ENCODE measurements around the gene LGALS8.
"Not testable (repeated sequence)": the region's sequence is repeated elsewhere in the genome, so short reads cannot be mapped to it uniquely, and the experiment has no call there.

The LGALS8 gene

DNA sequence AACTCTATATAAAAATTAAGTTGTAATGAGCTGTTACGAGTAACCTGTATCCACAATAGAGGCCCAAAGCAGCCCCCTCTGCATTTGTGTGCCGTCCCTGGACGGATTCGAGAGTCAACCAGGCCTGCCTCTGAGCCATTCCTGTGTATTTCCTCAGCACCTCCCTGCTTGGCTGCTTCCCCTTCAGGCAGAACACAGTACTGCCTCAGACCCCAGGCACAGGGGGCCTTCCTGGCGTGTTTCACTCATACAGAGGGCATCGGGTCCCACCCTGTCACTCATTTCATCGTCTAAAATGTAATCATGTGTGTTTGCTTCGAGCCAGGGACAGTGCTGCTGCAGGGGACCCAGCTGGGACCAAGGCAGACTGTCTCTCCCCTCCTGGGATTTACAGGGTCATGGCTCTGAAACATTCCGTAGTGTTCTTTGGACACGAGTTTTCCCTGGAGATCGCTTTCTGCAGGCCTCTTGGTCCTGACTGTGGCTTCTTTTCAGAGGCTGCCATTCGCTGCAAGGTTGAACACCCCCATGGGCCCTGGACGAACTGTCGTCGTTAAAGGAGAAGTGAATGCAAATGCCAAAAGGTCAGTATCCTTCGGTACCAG is 19.4 kb downstream of the LGALS8 start:
- no peak for DNase-seq

DNA sequence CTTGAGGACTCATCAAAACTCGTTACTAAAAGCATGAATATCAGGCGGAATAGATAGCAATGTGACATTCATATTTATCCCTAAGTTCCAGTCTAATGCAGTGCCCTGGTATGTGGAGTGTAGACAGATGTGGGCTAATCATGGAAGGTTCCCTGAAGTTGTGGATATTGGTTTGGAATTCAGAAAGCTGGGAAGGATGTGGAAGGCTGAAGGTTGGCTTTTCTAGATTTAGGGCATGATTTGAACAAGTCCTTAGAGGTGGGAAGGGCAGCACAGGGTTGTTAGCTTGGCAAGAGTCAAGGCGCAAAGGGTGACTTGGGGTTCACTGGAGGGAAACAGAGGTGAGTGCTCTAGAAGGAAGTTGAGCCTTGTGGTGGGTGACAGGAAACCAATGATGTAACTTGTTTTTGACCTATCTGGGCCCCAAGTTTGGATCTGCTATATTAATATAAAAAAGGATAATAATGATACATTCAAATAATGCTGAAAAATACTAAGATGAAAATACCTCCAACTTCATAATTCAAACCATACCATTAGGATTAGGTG is 21.9 kb downstream of the LGALS8 start:
- no peak for DNase-seq

DNA sequence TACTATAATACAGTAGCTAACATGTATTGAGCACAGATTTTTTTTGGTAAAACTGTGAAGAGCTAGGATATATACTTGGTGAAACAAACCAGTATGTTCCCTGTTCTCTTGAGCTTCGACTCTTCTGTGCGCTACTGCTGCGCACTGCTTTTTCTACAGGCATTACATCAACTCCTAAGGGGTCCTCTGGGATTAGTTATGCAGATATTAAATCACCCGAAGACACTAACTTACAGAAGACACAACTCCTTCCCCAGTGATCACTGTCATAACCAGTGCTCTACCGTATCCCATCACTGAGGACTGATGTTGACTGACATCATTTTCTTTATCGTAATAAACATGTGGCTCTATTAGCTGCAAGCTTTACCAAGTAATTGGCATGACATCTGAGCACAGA is 24.7 kb downstream of the LGALS8 start:
- no peak for DNase-seq

DNA sequence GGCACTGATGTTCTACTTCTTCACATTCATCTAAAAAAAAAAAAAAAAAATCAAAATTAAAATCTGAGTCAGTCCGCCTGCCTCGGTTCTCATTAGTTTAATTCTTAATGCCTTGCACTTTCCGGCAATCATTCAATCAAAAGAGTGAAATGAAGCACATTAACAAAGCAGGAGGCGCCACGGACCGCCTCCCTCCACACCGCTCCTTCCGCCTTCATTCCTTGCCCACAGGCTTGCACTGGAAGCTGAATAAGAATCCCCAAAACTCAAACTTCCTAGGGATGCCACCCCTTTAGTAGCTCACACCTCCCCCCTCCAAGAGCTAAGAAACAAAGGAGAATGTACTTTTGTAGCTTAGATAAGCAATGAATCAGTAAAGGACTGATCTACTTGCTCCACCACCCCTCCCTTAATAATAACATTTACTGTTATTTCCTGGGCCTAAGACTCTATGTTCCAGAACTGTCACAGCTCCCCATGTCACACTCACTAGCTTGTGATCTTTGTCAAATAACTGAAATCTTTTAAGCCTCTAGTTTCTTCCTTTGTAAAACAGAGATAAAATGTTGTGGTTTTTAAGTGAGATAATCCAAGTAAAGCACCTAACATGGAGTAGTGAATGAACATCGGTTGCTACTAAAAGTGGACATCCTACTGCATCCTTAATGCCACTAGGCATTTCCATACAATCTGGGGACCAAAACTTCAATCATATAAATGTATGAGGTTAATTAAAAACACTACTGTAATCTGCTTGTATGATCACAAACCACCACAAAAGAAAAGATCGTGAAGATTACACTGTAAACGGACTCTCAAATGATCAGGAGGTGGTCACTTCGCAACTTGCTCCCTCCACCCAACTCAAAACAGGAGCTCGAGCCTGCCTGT is 27.4 kb downstream of the LGALS8 start:
- DNase-seq = no peak

DNA sequence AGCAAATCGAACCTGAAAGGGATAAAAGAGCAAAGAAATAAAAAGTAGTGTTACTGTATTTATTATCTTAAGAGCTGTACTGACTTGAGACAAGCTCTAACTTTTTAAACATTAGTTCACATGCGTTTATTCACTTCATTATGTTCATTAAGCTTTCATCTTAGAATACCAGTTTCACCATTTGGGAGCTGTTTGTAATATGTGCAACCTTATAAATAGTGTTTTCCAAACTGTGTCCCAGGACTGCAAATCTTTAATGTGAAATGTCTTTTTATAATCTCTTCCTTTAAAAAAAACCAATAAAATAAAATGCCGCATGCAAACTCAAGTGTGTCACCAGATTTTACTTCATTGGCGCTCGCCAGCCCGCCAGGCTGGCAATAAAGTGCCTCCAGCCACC is 28.3 kb downstream of the LGALS8 start:
- DNase-seq = no peak

DNA sequence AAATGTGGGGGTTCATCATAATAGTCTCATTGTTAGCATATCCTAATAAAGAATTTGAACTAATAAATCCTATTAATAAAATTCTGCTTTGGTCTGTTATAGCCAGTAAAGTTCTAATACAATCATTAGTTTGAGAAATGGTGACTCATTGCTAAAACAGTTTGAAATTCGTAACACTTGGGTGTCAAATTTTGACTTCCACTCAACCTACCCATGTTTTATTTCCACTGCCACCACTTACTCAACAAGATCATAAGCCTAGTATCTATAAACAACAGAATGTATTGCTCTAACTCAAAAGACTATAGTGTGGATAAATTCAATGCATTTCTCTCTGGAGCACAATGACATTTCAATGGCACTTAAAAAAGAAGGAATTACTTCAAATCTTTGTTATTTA is 29.1 kb downstream of the LGALS8 start:
- DNase-seq = no peak

DNA sequence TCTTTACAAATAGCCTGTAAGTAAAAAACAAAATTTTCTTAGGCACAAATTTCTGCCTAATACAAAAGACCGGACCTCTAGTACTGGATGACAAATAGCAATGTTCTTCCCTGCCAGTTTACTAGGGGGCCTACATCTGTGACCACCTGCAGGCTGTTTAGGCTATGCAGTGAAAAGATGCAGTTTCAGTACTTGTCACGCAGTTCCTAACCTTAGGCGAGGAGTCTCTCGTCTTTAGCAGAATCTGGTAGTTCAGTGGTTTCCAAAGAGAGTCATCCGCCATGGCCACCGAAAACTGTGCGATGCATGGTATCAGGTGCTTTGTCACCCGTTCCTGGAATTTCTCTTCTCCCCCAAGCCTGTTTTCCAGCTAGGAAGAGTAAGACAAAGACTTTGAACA is 29.6 kb downstream of the LGALS8 start:
- DNase-seq = no peak

DNA sequence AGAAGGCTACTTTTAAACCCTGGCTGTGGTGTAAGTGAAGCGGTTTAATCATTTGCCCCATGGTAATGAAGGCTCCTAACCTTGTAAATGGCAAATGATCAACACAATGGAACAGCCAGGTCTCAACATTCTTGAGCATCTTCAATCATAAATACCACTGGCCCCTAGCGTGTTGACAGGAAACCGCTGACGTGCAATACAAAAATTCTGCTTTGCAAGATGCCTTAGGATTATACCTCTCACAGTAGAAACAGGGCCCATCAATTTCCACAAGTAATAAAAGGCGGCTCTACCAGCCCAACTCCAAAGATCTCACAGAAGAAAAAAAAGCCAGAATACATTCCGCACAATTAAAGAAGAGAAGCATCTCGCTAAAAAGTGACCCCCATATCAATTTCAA is 32.8 kb downstream of the LGALS8 start:
- DNase-seq = no peak

DNA sequence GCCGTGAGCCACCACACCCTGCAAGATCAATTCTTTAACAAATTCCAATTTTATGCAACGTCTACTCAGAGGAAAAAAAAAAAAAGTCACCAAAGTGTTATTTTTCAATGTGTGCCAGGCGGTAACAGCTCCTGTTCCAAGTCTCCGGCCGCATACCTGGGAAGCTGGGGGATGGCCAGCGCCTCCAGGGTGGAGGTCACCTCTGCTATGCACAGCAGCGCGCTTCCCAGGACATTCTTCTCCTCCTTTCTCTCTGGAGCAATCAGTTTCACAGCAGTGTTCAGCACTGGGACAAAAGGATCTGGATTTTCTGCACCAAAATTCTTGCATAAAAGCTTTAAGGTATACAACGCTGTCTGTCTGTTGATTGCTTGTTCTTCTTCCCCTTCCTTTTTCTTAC is 34.3 kb downstream of the LGALS8 start:
- DNase-seq = no peak

DNA sequence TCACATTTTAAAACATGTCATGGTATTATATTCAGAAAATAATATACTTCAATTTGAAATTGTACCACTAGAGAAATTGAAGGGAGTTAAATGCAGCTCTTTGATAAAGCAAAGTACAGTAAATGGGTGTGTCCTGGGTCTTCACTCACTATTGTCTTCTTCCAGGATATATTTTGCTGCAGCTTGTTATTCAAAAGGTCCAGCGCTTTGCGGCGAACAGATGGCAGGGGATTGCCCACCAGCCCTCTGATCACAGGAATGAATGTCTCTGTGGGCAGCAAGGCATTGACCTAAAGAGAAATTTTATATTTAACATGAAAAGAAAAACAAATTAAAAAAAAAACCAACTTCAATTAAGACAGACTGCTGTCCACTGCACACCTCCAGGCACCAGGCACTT is 35.1 kb downstream of the LGALS8 start:
- no peak for DNase-seq

DNA sequence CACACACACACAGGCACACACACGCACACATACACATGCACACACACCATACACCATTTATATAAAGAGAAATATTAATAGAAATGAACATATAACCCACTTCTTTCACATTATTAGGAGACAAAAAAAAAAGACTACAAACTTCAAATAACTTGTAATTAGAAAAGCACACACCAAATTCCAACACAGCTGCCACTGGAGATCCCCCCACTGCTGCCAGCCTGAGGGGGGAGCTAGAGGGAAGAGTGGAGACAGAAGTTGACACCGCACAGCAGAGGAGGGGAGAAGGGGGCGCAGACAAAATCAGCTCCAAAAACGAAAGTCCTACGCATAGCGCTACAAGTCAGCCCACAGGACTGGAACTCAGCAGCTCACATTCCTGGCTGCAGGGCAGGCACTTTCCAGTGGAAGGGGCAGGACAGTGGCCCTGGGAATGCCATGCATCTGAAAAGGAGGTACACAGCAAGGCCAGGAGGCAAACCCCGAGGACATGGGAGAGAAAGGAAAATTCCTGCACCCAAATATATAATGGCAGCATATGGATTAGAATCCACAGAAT is 36.5 kb downstream of the LGALS8 start:
- no peak for DNase-seq

DNA sequence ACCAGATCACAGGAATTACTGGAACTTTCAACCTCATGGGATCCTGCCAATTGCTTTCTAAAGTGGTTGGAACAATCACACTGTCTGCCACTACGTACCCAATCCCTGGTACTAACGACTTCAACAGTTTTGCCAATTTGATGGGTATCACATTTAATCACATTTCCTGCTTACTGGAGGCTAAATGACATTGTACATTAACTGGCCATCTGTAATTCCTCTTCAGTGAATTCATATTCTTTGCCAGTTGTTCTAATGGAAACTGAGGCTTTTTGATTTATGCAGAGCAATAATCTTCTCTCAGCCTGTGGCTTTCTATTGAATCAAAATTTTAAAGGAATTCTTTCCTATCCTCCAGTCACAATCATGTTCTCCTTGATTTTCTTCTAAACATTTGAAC is 38.2 kb downstream of the LGALS8 start:
- DNase-seq = no peak

DNA sequence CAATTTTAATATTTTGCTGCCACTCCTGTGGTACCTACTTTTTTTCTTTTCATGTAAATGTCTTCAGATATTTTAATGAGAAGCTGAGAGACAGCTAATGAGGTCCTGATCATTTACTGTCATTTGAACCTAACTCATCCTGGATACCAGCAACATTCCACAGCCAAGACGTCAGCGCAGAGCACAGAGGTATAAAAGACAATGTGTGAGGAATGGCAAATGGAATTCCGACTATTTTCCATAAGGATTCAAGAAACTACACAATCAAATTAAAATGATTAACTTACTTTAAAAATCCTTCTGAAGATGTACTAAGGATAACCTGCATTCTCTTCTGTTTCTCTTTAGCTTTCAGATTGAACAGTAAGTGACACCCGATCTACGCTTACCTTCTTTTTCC is 41.7 kb downstream of the LGALS8 start:
- DNase-seq = no peak

DNA sequence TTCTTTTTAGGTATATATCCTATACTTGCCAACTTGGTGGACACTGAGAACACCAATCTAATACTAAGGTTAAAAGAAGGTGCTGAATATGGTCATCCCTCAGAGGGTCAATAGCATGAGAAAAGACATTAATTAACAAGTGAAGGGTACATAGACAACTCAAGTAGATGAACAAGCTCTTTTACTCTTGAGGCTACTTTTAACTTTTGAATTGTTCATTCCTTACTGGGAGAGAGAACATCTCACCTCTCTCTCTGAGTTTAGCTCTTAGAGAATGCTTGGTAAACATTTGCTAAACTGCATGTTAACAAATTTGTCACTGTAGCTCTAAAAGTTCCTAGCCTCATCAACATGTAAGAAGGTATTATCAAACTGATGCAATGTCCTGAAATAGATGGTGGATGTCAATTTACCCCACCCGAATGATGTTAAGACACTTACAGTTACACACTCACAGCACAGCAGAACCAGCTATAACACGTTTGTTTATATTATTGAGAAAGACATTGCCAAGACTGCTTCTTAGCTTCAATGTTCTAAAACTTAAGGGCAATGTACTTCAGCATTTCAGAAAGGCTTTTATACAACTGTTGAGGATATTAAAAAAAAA is 44.6 kb downstream of the LGALS8 start:
- DNase-seq = no peak

DNA sequence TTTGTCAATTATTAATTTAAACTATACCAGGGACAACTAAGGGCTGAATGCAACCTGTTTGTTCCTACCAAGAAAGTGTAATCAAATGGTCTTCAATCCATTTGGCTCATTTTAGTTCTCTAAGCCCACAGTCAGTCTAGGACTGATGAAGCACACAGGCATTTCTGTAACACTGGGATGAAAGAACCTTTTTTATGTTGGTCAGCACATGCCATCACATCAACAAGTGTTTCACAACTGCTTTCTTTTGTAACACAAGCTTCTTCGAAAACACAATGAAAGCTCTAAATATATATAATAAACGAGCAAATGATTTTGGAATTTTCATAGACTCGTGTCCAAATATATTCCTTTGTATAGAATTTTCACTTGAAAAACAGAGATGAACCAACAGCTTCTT is 51.7 kb downstream of the LGALS8 start:
- DNase-seq = no peak

DNA sequence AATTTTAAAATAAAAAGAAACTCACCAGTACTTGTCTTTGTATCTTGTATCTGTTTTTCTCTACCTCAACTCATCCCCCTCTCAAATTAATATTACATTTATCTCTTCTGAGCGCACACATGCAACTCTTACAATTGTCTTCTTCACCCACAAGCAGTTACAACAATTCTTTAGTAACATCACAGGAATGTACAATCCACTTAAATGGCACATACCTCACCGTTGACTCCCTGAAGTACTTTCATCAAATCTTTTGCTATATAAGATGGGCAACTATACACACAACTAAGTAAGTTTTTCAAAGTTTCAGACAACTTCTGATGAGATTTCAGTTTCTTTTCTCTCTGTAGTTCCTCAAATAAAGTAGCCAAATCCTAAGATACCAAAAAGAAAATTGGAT is 52.2 kb downstream of the LGALS8 start:
- DNase-seq = no peak

DNA sequence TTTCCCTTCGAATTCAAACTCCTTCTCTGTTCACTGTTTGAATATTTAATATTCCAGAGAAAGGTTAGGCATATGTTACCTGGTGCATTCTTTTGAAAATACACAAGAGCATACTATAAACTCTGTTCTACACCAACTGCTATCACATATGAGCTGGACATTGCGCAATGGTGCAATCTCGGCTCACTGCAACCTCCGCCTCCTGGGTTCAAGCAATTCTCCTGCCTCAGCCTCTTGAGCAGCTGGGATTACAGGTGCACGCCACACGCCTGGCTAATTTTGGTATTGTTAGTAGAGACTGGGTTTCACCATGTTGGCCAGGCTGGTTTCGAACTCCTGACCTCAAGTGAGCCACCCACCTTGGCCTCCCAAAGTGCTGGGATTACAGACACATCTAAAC is 53.3 kb downstream of the LGALS8 start:
- DNase-seq = not testable (repeated sequence)

DNA sequence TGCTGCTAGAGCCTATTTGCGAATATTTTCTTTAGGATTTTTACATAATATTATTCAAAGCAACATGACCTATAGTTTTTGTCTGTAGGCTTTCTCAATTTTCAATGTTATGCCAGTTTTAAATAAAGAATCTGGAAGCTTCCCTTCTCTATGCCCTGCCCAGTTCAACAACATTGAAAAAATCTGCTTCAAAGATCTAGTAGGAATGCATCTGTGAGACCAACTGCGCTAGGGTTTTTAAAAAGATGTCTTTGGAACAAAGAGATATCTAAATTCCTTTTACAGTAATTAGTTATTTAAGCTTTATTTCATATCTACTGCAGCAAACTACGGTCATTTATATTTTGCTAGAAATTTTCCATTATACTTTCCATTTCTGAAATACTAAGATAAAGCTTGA is 54.9 kb downstream of the LGALS8 start:
- no peak for DNase-seq

DNA sequence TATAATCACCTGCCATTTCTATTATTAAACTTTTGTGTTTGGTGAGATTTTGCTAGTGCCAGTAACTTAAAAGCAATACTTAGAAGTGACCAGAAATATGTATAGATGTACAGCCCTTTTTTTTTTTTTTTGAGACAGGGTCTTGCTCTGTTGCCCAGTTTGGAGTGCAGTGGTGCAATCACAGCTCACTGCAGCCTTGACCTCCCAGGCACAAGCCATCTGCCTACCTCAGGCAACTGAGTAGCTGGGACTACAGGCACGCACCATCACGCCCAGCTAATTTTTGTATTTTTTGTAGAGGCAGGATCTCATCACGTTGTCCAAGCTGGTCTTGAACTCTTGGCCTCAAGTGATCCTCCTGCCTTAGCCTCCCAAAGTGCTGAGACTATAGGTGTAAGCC is 56.6 kb downstream of the LGALS8 start:
- not testable (repeated sequence) for DNase-seq

DNA sequence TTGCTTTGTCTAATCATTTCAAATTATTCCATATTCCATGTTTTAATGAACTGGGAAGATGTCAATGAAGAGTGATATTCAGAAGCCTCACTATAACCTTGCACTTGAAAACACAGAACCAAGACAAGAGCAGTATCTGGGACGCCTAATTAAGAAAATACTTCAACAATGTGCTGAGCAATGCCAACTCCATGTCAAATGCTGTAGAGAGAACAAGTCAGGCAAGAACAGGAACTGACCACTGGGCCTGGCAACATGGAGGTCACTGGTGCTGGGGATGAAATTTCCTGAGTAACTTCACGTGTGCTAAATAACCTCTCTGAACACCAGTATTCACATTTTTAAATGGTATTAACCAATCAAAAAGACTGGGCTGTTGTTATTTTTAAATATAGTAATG is 57.7 kb downstream of the LGALS8 start:
- no peak for DNase-seq

DNA sequence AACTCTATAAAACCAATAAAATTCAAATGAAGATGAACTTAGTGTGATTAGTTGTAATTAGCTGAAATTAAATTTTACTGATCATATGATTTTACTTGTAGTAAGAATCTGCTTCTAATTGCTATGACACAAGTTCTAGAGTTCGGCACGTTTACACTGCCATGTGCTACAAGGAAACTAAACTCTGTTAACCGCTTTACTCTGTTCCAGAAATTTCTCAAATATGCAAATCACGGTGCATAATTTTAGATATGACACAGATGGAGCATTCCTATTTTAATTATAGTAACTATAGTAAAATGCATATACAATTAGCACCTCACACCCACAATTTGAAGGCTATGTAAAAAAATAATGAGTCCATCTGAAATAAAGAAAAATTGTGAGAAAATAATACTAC is 65.7 kb downstream of the LGALS8 start:
- DNase-seq = no peak

DNA sequence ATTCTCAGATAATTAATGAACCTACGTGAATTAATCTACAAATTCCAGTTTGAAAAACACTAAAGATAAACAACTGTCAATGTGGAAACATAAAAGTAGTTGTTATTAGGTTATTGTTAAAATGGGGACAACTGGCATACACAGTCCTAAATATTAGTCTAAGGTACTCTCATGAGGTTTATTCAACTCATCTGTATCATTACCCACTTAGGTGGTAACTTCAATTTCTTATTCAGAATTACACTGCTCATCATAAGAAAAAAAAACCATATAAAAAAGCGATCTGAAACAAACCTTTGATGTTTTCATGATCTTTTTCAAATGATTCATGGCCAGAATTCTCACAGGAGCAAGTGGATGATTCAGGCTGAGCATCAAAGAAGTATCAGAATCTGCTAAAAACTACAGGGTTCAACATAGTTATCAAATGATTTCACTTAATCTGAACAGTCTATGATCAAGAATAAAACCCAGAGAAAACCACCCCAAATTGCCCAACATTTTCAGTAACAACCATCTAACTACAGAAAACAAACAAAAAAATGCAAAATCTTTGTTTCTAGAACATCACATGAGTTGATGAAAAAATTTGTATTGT is 66.9 kb downstream of the LGALS8 start:
- DNase-seq = no peak

DNA sequence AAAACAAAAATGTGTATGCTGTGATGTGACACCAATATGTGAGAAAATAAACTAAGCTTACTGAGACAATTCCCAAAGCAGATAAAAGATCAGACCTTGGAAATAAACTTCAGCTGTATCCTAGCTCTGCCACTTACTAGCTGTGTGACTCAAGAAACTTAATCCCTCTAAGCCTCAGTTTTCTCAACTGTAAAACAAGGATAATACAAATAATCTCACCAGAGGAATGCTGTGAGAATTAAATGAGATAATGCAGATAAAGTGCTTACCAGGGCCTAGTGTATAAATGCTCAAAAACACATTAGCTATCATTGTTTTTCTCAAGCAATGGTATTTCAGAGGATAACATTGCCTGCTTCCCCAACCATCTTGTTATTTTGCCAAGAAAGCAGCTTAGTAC is 78.4 kb downstream of the LGALS8 start:
- DNase-seq = no peak
